HG03460 (cell line): ENCODE results near the gene RALB.
"Not testable (repeated sequence)": the region's sequence is repeated elsewhere in the genome, so short reads cannot be mapped to it uniquely, and the experiment has no call there.

ENCODE experiments used
- ATAC-seq: cut with Tn5 transposase; IDR thresholded peaks from one replicate; pipeline ENCODE4 v1.9.1; 2021; ENCODE audit not compliant: unreplicated experiment

RALB gene

GRCh38 chr2:120224735-120225548 is 27.7 kb upstream of the RALB start:
- ATAC-seq: no peak

- ATAC-seq: no peak
Observed at GRCh38 chr2:120225549-120226065, 27.0 kb upstream of the RALB start.

GRCh38 chr2:120226316-120226715 is 26.3 kb upstream of the RALB start:
- ATAC-seq: no peak

DNA sequence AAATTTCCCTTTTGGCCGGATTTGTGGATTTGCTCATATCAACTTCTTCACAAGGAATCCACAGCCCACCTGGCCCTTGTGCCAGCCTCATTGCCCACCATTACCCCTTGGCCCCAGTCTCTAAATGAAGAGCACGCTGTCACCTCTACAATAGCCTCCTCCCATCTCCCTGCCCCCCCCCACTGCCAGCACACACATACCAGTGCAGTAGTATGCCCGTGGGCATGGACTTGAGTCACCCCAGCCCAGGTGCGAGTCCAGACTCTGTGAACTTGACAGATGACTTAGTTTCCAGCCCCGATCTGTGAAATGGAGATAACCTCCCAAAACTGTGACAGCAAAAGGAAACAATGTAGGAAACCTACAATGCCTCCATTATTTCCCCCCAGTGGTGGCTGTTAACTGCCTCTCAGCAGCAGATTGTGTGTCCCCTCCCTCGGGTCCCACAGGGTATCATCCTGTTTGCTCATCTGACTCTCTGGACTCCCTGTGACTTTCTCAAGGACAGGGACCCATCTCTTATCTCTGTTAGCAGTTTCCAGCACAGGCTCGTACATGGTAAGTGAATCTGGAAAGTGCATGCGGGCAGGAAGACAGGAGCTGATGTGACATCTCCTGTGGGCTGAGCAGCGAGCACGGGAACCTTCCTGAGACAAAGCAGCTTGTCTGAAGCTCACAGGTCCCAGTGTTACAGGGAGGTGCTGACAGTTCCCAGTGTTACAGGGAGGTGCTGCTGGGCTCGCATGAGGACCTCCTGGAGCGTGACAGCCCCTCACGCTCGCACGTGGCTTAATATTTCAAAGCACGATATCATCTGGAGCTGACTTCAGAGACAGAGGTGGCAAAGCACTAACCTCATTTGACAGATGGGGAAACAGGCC is 25.3 kb upstream of the RALB start:
- ATAC-seq: no peak

GRCh38 chr2:120228503-120228902 is 24.1 kb upstream of the RALB start:
- ATAC-seq: no peak

DNA sequence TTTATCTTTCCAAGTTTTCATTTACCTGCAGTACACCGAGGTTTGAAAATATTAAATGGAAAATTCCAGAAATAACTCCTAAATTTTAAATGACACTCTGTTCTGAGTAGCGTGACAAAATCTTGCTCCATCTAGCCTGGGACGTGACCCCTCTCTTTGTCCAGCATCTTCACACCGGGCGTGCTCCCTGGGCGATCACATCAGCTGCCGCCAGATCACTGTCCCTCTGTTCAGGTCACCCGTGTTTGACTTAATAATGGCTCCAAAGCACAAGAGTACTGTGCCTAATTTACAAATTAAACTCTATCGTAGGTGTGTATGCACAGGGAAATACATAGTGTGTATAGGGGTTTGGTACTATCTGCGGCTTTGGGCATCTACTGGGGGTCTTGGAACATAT is 23.3 kb upstream of the RALB start:
- ATAC-seq: no peak

DNA sequence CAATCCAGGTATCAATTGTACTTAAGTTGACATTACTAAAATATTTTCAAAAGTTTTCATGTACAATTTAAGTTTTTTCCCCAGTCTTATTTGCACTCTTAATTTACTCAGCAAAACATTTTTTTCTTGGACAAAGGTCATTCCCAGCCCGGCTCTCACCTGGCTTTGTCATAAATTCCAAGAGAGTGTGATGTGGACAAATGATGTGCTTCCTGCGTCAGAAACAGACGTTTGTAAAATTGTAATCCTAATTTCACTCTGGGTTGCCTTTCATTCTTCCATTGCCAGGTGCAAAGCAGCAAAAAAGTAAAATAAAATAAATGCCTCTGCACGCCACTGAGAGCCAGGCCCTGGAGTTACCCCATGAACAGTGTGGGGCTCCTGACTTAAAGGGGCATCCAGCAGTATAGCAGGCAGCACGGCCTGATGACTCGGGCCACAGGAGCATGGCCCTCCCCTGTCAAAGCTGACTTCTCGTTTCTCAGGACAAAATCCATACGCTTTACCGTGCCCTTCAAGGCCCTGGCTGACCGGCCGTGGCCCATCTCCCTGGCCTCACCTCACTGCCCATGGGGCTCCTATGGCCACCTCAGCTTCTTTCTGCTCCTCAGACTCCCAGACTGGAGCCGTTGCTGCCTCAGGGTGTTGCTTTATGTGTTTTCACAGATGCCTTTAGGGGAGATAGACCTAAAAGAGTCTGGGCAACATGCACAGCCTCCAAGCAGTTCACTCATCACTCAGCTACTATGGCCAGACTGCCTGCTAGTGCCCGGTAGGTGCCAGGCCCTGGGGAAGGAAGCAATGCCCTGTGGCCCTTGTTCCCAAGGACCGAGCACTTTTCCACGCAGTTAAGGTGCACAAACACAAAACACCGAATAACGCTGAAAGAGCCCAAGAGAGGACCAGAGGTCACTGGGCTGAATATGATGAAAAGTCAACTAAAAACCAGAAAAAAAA is 21.9 kb upstream of the RALB start:
- ATAC-seq: no peak

DNA sequence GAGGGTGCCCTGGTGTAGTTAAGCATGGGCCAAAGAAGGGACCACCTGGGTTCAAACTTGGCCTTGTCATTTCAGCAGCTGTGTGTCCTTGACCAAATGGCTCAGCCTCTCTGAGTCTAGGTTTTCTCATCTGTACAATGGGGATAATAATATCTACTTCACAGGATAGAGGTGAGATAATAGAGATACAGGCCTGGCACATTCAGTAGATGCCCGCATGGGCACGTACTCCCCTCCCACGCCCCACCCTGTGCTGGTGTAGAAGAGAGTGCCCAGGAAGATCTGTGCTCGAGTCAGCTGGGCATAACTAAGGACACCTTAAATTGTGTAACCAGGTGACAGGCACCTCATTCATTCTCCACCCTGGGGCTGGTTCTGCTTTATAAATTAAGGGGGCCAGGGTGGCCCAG is 21.1 kb upstream of the RALB start:
- ATAC-seq: peak; percentile 17

- ATAC-seq: peak; percentile 85
Observed at GRCh38 chr2:120231974-120232635, 20.5 kb upstream of the RALB start.

GRCh38 chr2:120233292-120233691 is 19.4 kb upstream of the RALB start:
- ATAC-seq: no peak

DNA sequence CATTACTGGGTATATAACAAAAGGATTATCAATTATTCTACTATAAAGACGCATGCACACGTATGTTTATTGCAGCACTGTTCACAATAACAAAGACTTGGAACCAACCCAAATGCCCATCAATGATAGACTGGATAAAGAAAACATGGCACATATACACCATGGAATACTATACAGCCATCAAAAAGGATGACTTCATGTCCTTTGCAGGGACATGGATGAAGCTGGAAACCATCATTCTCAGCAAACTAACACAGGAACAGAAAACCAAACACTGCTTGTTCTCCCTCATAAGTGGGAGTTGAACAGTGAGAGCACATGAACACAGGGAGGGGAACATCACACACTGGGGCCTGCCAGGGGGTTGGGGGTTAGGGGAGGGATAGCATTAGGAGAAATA is 17.5 kb upstream of the RALB start:
- ATAC-seq: not testable (repeated sequence)

- no peak for ATAC-seq
Observed at GRCh38 chr2:120235681-120236080, 17.0 kb upstream of the RALB start.

- ATAC-seq: no peak
Observed at GRCh38 chr2:120236316-120236715, 16.3 kb upstream of the RALB start.

- no peak for ATAC-seq
Observed at GRCh38 chr2:120236791-120237190, 15.9 kb upstream of the RALB start.

GRCh38 chr2:120237491-120237902 is 15.2 kb upstream of the RALB start:
- no peak for ATAC-seq

DNA sequence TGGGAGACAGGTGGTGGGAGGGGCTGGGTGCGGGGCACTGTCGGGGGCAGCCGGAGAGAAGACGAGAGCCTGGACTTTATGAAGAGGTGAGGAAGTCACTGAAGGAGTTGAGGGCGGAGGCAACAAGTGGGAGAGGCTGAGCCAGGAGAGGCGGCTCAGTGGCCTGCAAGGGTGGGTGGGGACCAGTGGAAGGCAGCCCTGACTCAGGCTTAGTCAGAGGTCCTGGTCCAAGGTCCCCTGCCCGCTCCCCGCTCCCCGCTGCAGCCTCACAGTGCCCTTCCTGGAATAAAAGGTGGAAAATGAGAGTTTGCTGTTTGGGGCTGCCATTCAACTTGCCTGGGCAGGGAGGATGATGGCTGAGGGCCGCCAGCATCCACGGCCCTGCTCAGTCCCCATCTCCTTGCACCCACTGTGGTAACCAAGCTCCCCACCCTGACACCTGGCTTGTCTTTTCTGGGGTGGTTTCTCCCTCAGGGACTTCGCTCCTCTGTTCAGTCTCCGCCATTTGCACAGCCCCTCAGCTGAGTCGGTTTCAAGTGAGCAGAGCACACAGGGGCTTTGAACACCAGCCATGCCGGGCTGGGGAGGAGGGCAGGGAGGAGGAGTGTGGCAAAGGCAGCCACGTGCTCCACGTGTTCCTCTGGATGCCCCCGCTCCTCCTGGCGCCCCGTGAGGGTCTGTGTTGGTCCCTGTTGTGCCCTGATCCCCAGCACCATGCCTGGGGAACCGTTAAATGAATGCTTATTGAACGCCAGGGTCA is 13.7 kb upstream of the RALB start:
- no peak for ATAC-seq

DNA sequence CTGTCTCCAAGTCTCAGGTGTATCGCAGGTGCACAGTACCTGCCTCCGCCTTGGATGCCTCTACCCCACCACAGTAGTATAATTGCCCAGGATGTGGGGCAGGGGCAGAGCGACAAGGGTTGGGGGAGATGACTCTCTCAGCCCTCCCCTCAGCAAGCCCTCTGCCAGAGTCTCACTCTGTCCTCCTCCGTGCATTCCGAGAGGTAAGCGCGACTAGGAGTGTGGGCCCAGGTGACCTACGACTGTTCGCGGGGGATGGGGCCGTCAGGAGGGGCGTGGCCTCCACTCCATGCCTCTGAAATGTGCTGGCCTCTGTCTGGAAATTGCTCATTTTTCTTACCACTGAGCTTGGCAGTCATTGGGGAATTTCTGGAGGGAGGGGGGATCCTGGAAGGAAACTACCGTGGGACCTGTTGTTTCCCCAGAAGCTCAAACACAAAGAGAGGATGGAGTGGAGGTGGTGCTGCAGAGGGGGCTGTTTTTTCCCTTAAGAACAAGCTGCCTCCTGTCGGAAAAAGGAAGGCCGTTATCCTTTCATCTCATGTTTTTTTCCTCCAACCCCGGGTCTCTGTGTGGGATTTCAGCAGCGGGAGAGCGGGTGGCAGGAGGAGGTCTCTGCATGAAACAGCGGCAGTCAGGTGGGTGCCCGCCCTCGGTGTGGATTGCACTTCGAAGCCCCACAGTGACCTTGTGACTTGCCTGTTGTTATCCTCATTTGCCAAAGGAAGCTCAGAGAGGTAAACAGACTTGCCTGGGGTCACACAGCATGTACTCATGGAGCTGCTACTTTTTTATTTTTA is 13.0 kb upstream of the RALB start:
- no peak for ATAC-seq

- ATAC-seq: no peak
Observed at GRCh38 chr2:120240901-120241429, 11.7 kb upstream of the RALB start.
